ENCODE results near the gene DNASE1L1.
"Not testable (repeated sequence)": the region's sequence is repeated elsewhere in the genome, so short reads cannot be mapped to it uniquely, and the experiment has no call there.

Gene DNASE1L1

GRCh38 chrX:154403858-154404257, 5.2 kb downstream of the DNASE1L1 start:
- TF ChIP-seq CTCF (IDR thresholded peaks at IDR 0.05; ENCODE audit: unreplicated experiment in 3 of 3) = no peak
- Mint-ChIP-seq H3K27me3 (ENCODE audit: low read depth) (no peaks in the 10 kb centered on the region), H3K4me1 (peaks cover 13% of the 10 kb centered on the region), H3K36me3 (ENCODE audit: low read depth) (peaks cover 26% of the 10 kb centered on the region), H3K27ac (no peak overlapping the region), H3K9me3 (peaks cover 25% of the 10 kb centered on the region), H3K4me3 (no peak overlapping the region)

- Mint-ChIP-seq H3K4me1 (peaks cover 11% of the 10 kb centered on the region), H3K27ac (no peak overlapping the region), H3K36me3 (ENCODE audit: low read depth) (peaks cover 30% of the 10 kb centered on the region), H3K9me3 (peaks cover 20% of the 10 kb centered on the region), H3K27me3 (ENCODE audit: low read depth) (peaks cover 2% of the 10 kb centered on the region), H3K4me3 (no peak overlapping the region)
- TF ChIP-seq CTCF (IDR thresholded peaks at IDR 0.05; ENCODE audit: unreplicated experiment in 3 of 3) = no peak
Observed at GRCh38 chrX:154403192-154403591, 5.9 kb downstream of the DNASE1L1 start.

GRCh38 chrX:154402622-154403127, 6.4 kb downstream of the DNASE1L1 start:
- Mint-ChIP-seq H3K36me3 (ENCODE audit: low read depth) (peaks cover 33% of the 10 kb centered on the region), H3K27me3 (ENCODE audit: low read depth) (peaks cover 5% of the 10 kb centered on the region), H3K9me3 (peaks cover 19% of the 10 kb centered on the region), H3K4me1 (peaks cover 11% of the 10 kb centered on the region), H3K27ac (peak overlapping the region in 1 of 3 experiments; percentile 77), H3K4me3 (no peak overlapping the region)
- no peak for TF ChIP-seq CTCF (IDR thresholded peaks at IDR 0.05; ENCODE audit: unreplicated experiment in 3 of 3)

GRCh38 chrX:154401918-154402621, 7.0 kb downstream of the DNASE1L1 start:
- Mint-ChIP-seq H3K27ac (peak overlapping the region in 1 of 3 experiments; percentile 77), H3K4me3 (peak overlapping the region in 2 of 3 experiments; percentile 30 to 44), H3K27me3 (ENCODE audit: low read depth) (peaks cover 5% of the 10 kb centered on the region), H3K9me3 (peaks cover 19% of the 10 kb centered on the region), H3K36me3 (ENCODE audit: low read depth) (peaks cover 33% of the 10 kb centered on the region), H3K4me1 (peaks cover 11% of the 10 kb centered on the region)
- TF ChIP-seq CTCF (IDR thresholded peaks at IDR 0.05; ENCODE audit: unreplicated experiment in 3 of 3) = no peak

GRCh38 chrX:154401045-154401799, 7.8 kb downstream of the DNASE1L1 start:
- peak overlapping the region; percentile 66 to 74 (median 72) for H3K4me3 Mint-ChIP-seq
- H3K9me3 Mint-ChIP-seq = peaks cover 17% of the 10 kb centered on the region
- H3K27me3 Mint-ChIP-seq (ENCODE audit: low read depth) = peaks cover 5% of the 10 kb centered on the region
- H3K4me1 Mint-ChIP-seq = peaks cover 11% of the 10 kb centered on the region
- TF ChIP-seq CTCF (IDR thresholded peaks at IDR 0.05; ENCODE audit: unreplicated experiment in 3 of 3) = no peak
- H3K36me3 Mint-ChIP-seq (ENCODE audit: low read depth) = peaks cover 33% of the 10 kb centered on the region
- peak overlapping the region in 2 of 3 experiments; percentile 48 to 55 for H3K27ac Mint-ChIP-seq

GRCh38 chrX:154400369-154400817, 8.7 kb downstream of the DNASE1L1 start:
- Mint-ChIP-seq H3K4me1 (peaks cover 11% of the 10 kb centered on the region), H3K27ac (peak overlapping the region in 2 of 3 experiments; percentile 48 to 55), H3K36me3 (ENCODE audit: low read depth) (peaks cover 33% of the 10 kb centered on the region), H3K4me3 (peak overlapping the region; percentile 98 to 99 (median 99)), H3K9me3 (peaks cover 17% of the 10 kb centered on the region)
- not testable (repeated sequence) for H3K27me3 Mint-ChIP-seq (ENCODE audit: low read depth)
